ENCODE measurements around the gene NQO1. TPM values are rescaled to one million over a fixed set of nuclear protein-coding genes. Genes with fewer than 3 reads are reported as not detected.

NQO1 gene
- total RNA-seq, 1 experiment from 2014 or later, result 229 TPM

DNA sequence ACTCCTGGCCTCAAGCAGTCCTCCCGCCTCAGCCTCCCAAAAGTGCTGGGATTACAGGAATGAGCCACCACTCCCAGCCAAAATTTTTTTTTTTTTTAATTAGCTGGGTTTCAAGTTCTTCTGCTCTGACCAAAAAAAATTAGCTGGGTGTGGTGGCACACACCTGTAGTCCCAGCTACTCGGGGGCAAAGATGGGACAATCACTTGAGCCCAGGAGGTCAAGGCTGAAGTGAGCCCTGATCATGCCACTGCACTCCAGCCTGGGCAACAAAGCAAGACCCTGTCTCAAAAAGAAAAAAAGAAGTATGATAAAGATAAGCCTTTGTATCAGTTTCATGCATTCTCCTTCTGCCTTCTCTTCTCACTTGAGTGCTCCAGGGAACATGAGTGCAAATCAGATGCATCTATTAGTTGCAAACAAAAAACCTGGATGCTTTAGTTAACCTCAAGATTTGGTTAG lies 1.9 kb downstream of the NQO1 start:
- no peaks in the 10 kb centered on the region for H3K27me3 ChIP-seq (ENCODE audit: control insufficient read depth, insufficient read depth, low read length)
- no peak for DNase-seq
- H3K4me3 ChIP-seq (ENCODE audit: insufficient read depth, low read depth, low read length), result no peak overlapping the region
- no peaks in the 10 kb centered on the region for H3K36me3 ChIP-seq (replicated peaks; ENCODE audit: control insufficient read depth, insufficient read depth, low read length)

DNA sequence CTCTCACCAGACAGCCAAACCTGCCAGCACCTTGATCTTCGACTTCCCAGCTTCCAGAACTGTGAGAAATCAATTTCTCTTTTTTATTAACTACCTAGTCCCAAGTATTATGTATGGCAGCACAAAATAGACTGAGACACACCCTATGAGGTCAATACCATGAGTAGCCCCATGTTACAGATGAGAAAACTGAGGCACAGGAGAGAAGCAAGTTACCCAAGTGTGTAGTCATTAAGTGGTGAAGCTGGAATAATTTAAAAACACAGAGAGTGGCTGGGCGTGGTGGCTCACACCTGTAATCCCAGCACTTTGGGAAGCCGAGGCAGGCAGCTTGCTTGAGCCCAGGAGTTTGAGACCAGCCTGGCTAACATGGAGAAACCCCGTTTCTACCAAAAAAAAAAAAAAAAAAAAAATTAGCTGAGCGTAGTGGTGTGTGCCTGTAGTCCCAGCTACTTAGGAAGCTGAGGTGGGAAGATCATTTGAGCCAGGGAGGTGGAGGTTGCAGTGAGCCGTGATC lies 4.9 kb downstream of the NQO1 start:
- no peak for DNase-seq
- H3K27me3 ChIP-seq (ENCODE audit: control insufficient read depth, insufficient read depth, low read length), result no peaks in the 10 kb centered on the region
- H3K4me3 ChIP-seq (ENCODE audit: insufficient read depth, low read depth, low read length), result no peak overlapping the region
- H3K36me3 ChIP-seq (replicated peaks; ENCODE audit: control insufficient read depth, insufficient read depth, low read length), result peaks cover 2% of the 10 kb centered on the region

DNA sequence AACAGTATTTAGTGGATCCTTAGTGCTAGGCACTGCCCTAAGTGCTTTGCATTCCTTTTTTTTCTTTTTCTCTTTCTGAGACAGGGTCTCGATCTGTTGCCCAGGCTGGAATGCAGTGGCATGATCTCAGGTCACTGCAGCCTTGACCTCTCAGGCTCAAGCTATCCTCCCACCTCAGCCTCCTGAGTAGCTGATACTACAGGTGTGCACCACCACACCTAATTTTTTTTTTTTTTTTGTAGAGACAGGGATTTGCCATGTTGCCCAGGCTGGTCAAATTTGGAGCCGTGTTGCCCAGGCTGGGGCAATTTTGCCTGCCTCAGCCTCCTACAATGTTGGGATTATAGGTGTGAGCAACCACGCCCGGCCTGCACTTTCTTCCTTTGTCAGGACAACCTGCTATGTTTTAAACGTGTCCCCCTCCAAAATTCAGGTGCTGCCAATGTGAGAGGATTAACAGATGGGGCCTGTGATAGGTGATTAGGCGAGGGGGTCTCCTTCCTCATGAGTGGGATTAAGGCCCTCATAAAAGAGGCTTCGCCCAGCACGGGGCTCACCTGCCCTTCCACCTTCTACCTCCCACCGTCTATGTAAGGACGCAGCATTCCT lies 5.4 kb downstream of the NQO1 start:
- no peak for DNase-seq
- peaks cover 2% of the 10 kb centered on the region for H3K36me3 ChIP-seq (replicated peaks; ENCODE audit: control insufficient read depth, insufficient read depth, low read length)
- H3K4me3 ChIP-seq (ENCODE audit: insufficient read depth, low read depth, low read length), result no peak overlapping the region
- no peaks in the 10 kb centered on the region for H3K27me3 ChIP-seq (ENCODE audit: control insufficient read depth, insufficient read depth, low read length)

DNA sequence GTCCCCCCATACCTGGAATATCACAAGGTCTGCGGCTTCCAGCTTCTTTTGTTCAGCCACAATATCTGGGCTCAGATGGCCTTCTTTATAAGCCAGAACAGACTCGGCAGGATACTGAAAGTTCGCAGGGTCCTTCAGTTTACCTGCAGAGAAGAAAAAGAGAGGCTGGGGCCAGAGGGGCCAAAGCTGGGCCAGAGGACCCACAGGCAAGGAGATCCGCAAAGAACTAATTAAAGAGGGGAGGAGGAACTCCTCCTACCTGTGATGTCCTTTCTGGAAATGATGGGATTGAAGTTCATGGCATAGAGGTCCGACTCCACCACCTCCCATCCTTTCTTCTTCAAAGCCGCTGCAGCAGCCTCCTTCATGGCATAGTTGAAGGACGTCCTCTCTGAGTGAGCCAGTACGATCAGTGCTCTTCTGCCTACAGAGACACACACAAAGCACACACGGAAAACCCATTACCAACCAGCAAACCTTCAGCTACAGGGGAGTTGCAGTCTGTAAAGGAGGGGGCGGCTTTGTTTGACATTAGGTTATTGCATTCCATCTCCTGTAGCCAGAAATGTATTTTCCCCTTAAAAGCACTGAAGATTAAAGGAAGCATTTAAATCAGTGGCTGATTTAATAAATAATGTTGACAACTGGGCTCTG lies 8.1 kb downstream of the NQO1 start:
- DNase-seq, result no peak
- Histone ChIP-seq H3K27me3 (ENCODE audit: control insufficient read depth, insufficient read depth, low read length) (no peaks in the 10 kb centered on the region), H3K4me3 (ENCODE audit: insufficient read depth, low read depth, low read length) (no peak overlapping the region), H3K36me3 (replicated peaks; ENCODE audit: control insufficient read depth, insufficient read depth, low read length) (peaks cover 3% of the 10 kb centered on the region)

DNA sequence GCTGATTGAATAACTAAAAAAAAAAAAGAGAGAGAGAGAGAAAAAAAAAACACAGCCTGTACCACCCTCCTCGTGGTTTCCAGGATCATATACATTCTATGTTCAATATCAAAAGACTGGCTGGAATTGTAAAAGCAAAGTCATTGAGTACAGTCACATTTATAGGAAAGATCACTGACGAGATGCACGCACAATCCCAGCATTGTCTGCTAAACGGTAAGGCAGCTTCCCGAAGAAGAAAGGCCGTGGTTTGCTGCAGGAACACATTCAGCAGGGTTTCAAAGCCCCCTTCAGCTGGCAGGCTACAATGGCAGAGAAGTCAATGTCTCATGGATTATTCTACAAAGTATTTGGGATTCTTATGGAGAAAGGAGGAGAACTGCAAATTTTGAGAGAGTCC lies 9.3 kb downstream of the NQO1 start:
- Histone ChIP-seq H3K36me3 (replicated peaks; ENCODE audit: control insufficient read depth, insufficient read depth, low read length) (peaks cover 8% of the 10 kb centered on the region), H3K27me3 (ENCODE audit: control insufficient read depth, insufficient read depth, low read length) (no peaks in the 10 kb centered on the region), H3K4me3 (ENCODE audit: insufficient read depth, low read depth, low read length) (no peak overlapping the region)
- no peak for DNase-seq

DNA sequence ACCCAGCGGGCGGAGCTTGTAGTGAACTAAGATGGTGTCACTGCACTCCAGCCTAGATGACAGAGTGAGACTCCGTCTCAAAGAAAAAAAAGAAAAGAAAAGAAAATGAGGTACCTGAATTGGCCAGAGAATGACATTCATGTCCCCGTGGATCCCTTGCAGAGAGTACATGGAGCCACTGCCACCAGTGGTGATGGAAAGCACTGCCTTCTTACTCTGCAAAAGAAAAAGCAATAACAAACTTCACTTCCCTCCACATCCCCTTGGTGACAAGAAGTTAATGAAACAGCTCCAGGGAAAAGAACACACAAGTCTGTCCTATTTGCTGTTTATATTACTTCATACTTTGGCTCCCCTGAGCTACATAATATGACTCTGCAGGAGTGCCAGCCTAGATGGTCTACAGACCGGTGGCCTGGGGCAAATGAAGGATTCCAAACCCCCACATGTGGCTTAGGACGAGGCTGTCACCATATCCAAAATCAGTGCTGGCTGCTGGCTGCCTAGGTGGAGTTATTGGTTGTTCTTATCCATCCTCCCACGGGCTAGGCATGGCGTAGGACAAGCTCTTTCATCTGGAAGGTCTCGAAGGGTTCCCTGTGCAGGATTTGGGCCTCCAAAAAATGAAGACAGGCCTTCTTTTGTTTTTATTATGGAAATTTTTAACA lies 13.3 kb downstream of the NQO1 start:
- Histone ChIP-seq H3K36me3 (replicated peaks; ENCODE audit: control insufficient read depth, insufficient read depth, low read length) (peaks cover 10% of the 10 kb centered on the region), H3K27me3 (ENCODE audit: control insufficient read depth, insufficient read depth, low read length) (no peaks in the 10 kb centered on the region), H3K4me3 (ENCODE audit: insufficient read depth, low read depth, low read length) (no peak overlapping the region)
- no peak for DNase-seq

DNA sequence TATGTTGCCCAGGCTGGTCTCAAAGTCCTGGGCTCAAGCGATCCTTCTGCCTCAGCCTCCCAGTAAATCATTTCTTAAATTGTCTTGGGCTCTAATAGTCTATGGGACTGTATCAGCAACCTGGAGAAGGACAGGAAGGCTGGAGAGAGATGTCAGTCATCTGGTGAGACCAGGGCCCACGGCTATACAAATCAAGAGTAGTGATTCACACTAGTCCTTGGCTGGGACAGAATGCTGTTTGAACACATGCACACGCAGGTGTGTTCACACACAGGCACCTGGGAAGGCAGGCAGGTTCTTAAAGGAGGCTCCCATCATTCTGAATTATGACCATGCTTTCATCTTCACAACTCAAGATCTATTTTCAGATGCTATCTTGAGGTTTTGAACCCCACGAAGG lies 14.1 kb downstream of the NQO1 start:
- H3K27me3 ChIP-seq (ENCODE audit: control insufficient read depth, insufficient read depth, low read length), result no peaks in the 10 kb centered on the region
- no peak overlapping the region for H3K4me3 ChIP-seq (ENCODE audit: insufficient read depth, low read depth, low read length)
- no peak for DNase-seq
- peaks cover 8% of the 10 kb centered on the region for H3K36me3 ChIP-seq (replicated peaks; ENCODE audit: control insufficient read depth, insufficient read depth, low read length)

DNA sequence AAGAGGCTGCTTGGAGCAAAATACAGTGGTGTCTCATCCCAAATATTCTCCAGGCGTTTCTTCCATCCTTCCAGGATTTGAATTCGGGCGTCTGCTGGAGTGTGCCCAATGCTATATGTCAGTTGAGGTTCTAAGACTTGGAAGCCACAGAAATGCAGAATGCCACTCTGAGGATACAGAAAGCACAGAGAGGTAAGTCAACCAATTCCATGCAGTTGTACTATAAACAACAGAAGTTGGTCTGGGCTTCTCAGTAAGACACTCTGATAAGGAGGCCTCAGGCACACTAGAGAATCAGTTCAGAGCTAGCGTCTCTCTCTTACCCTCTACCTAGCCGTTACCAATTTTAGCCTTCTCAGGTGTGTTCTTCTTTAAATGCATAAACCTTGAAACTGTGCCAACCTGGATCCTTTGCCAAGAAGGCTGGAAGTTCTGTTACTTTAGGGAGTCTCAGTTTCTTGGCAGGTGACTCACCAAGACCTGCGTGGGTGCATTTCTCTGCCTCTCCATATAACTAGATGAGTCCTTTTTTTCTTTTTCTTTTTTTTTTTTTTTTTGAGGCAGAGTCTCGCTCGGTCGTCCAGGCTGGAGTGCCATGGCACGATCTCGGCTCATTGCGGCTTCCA lies 15.1 kb downstream of the NQO1 start:
- Histone ChIP-seq H3K36me3 (replicated peaks; ENCODE audit: control insufficient read depth, insufficient read depth, low read length) (peaks cover 8% of the 10 kb centered on the region), H3K4me3 (ENCODE audit: insufficient read depth, low read depth, low read length) (no peak overlapping the region), H3K27me3 (ENCODE audit: control insufficient read depth, insufficient read depth, low read length) (no peaks in the 10 kb centered on the region)
- no peak for DNase-seq

DNA sequence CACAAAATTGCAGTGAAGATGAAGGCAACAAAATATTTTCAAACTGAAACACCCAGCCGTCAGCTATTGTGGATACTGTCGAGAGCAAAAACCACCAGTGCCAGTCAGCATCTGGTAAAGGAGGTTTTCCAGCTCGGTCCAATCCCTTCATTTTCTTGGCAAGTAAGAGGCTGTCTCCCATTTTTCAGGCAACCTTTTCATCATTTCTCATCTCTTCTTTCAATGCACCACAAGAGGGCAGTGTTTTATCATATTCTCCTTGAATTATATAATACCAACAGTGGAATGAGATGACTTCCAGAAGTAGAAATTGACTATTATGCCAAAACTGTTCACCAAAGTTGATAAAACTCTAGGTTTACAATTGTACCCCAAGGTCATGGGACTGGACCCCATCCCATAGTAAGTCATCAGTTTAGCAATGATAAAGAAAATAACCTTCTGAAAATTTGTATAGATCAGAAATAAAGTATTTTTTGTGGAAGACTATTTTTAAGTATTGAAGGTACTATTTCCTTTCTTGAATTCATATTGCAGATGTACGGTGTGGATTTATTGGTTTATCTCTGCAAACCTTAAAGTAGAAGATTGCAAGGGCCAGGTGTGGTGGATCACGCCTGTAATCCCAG lies 16.8 kb downstream of the NQO1 start:
- Histone ChIP-seq H3K27me3 (ENCODE audit: control insufficient read depth, insufficient read depth, low read length) (no peaks in the 10 kb centered on the region), H3K36me3 (replicated peaks; ENCODE audit: control insufficient read depth, insufficient read depth, low read length) (peaks cover 7% of the 10 kb centered on the region), H3K4me3 (ENCODE audit: insufficient read depth, low read depth, low read length) (no peak overlapping the region)
- peak; percentile 54 for DNase-seq

DNA sequence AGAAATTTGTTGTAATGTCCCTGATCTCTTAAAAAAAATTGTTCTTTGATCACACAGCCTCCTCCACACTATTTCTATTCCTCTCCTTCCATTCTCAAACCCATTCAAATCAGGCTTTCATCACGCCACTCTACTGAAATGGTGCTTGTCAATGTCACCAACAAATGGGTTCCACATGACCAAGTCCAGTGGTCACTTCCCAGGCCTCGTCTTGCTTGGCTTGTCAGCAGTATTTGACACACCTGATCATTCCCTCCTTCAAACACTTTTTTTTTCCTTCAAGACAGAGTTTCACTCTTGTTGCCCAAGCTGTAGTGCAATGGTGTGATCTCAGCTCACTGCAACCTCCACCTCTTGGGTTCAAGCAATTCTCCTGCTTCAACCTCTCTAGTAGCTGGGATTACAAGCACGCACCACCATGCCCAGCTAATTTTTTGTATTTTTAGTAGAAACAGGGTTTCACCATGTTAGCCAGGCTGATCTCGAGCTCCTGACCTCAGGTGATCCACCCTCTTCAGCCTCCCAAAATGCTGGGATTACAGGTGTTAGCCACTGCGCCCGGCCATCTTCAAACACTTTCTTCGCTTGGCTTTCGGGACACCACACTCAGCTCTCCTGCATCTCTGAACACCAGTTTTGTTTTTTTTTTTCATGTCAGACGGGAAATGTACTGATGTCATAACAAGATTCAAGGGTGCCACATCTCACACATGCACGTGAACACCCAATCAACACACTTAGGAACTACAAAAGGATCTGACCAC lies 18.3 kb downstream of the NQO1 start:
- H3K27me3 ChIP-seq (ENCODE audit: control insufficient read depth, insufficient read depth, low read length), result no peaks in the 10 kb centered on the region
- H3K36me3 ChIP-seq (replicated peaks; ENCODE audit: control insufficient read depth, insufficient read depth, low read length), result peaks cover 6% of the 10 kb centered on the region
- H3K4me3 ChIP-seq (ENCODE audit: insufficient read depth, low read depth, low read length), result no peak overlapping the region
- DNase-seq, result no peak

DNA sequence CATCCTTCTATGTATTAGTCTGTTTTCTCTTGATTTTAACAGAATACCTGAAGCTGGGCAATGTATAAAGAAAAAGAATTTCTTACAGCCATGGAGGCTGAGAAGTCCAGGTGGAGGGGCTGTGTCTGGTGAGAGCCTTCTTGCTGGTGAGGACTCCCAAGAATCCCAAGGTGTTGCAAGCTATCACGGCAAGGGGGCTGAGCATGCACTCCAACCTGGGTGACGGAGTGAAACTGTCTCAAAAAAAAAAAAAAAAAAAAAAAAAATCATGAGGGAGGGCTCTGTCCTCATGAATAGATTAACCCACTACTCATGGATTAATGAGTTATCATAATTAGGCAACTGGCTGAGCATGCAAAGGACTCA lies 19.4 kb downstream of the NQO1 start:
- no peak for DNase-seq
- H3K4me3 ChIP-seq (ENCODE audit: insufficient read depth, low read depth, low read length), result no peak overlapping the region
- H3K27me3 ChIP-seq (ENCODE audit: control insufficient read depth, insufficient read depth, low read length), result no peaks in the 10 kb centered on the region
- H3K36me3 ChIP-seq (replicated peaks; ENCODE audit: control insufficient read depth, insufficient read depth, low read length), result peaks cover 2% of the 10 kb centered on the region

DNA sequence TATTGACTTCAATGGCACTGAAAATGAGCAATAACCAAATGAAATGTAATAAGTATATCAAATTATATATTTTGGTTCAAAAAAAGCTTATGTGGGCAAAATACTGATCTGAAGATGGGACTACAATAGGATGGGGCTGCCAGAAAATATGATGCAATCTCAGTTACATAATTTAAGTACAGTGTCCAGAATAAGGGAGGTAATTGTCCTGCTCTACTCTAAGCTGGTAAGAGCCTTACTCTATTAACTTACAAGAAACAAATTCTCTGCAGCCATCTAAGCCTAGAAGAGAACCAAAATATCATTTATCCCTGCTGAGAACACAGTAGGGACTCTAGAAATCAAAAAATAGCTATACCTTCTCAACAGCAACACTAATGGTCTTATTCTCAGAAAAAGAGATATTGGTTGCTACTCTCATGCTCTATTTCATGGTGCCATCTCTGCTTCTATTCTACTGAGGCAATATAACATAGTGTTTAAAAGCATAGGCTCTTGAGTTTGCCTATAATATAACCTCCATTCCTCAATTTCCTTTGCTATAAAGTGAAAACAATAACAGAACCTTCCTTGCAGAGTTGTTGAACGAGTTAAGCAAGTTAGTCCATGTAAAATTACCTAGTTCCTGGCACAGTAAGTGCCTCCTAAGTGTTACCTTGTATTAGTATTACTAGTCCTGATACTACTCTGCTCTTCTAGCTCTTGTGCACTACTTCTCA lies 19.9 kb downstream of the NQO1 start:
- Histone ChIP-seq H3K36me3 (replicated peaks; ENCODE audit: control insufficient read depth, insufficient read depth, low read length) (peaks cover 2% of the 10 kb centered on the region), H3K27me3 (ENCODE audit: control insufficient read depth, insufficient read depth, low read length) (no peaks in the 10 kb centered on the region), H3K4me3 (ENCODE audit: insufficient read depth, low read depth, low read length) (no peak overlapping the region)
- no peak for DNase-seq

DNA sequence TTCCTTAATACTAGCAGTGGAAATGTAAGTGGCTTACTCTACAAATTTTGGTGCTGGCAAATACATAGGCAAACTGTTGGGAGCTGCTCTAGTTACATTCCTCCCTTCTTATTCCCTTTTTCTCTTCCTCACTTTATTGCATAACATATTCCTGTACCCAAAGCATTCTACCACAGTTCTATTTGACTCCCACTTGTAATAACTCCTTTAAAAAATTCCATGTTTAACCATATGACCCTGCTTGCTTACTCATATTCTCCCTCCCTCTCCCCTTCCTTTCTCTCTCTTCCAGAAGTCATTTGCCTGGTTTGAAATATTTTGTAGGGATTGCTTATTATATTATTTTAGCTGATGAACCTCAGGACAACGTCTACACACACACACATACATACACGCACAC lies 22.7 kb downstream of the NQO1 start:
- no peak overlapping the region for H3K4me3 ChIP-seq (ENCODE audit: insufficient read depth, low read depth, low read length)
- H3K36me3 ChIP-seq (replicated peaks; ENCODE audit: control insufficient read depth, insufficient read depth, low read length), result no peaks in the 10 kb centered on the region
- no peaks in the 10 kb centered on the region for H3K27me3 ChIP-seq (ENCODE audit: control insufficient read depth, insufficient read depth, low read length)
- no peak for DNase-seq
